RWPE2 (cell line): Measurements from ENCODE around the gene CMA1.
"Not testable (repeated sequence)": the region's sequence is repeated elsewhere in the genome, so short reads cannot be mapped to it uniquely, and the experiment has no call there.

Experiments
- ATAC-seq: fragments of 200-7000 bp; cut with Tn5 transposase; 3 replicates; pipeline ENCODE4 v1.9.1; 2021; ENCODE audit warnings: low read depth
- DNase-seq: peaks from one replicate; pipeline ENCODE4 v3.0.0-alpha.2; 2020; ENCODE audit warnings: low spot score
- H3K27ac ChIP-seq: fragments of 450-650 bp; 2 replicates; pipeline ENCODE4 v1.5.1; 2017; ENCODE audit warnings: mild to moderate bottlenecking; ENCODE audit not compliant: poor library complexity, severe bottlenecking
- H3K27me3 ChIP-seq: fragments of 250-450 bp; sonication (Bioruptor Pico); 2 replicates; pipeline ENCODE4 v1.5.1; 2021; ENCODE audit warnings: mild to moderate bottlenecking, moderate library complexity; ENCODE audit not compliant: insufficient read depth, poor library complexity, severe bottlenecking
- H3K36me3 ChIP-seq: fragments of 250-450 bp; sonication (Bioruptor Pico); 2 replicates; pipeline ENCODE4 v1.5.1; 2020; ENCODE audit warnings: low read depth, mild to moderate bottlenecking, moderate library complexity
- H3K4me1 ChIP-seq: fragments of 250-450 bp; sonication (Bioruptor Pico); 2 replicates; pipeline ENCODE4 v1.5.1; 2021; ENCODE audit warnings: mild to moderate bottlenecking, moderate library complexity; ENCODE audit not compliant: insufficient read depth, poor library complexity, severe bottlenecking
- H3K4me3 ChIP-seq: fragments of 250-450 bp; sonication (Bioruptor Pico); 2 replicates; pipeline ENCODE4 v1.5.1; 2021; ENCODE audit warnings: mild to moderate bottlenecking, moderate library complexity; ENCODE audit not compliant: severe bottlenecking
- H3K9me3 ChIP-seq: fragments of 250-450 bp; sonication (Bioruptor Pico); 2 replicates; pipeline ENCODE4 v1.5.1; 2021; ENCODE audit warnings: mild to moderate bottlenecking, moderate library complexity; ENCODE audit not compliant: severe bottlenecking
- CTCF ChIP-seq: fragments of 450-650 bp; IDR thresholded peaks from one replicate; pipeline ENCODE4 v1.5.1; 2017; ENCODE audit warnings: mild to moderate bottlenecking, moderate library complexity; ENCODE audit not compliant: poor library complexity, severe bottlenecking

Gene CMA1

GRCh38 chr14:24481622-24482324, 26.3 kb downstream of the CMA1 start:
- no peaks in the 10 kb centered on the region for H3K4me1 ChIP-seq
- H3K36me3 ChIP-seq = no peaks in the 10 kb centered on the region
- no peaks in the 10 kb centered on the region for H3K27me3 ChIP-seq
- no peak overlapping the region for H3K27ac ChIP-seq
- peak; percentile 90 for TF ChIP-seq CTCF
- no peak overlapping the region for H3K4me3 ChIP-seq
- ATAC-seq = peak; percentile 81
- DNase-seq = no peak
- H3K9me3 ChIP-seq = no peaks in the 10 kb centered on the region

- not testable (repeated sequence) for H3K27ac ChIP-seq, H3K4me1 ChIP-seq, DNase-seq, ATAC-seq, H3K4me3 ChIP-seq, H3K9me3 ChIP-seq, H3K27me3 ChIP-seq, H3K36me3 ChIP-seq
Measured at GRCh38 chr14:24479999-24480398, 28.1 kb downstream of the CMA1 start.

GRCh38 chr14:24475261-24475660, 32.8 kb downstream of the CMA1 start:
- Histone ChIP-seq H3K4me1 (no peaks in the 10 kb centered on the region), H3K36me3 (no peaks in the 10 kb centered on the region), H3K9me3 (no peaks in the 10 kb centered on the region), H3K27me3 (no peaks in the 10 kb centered on the region), H3K27ac (no peak overlapping the region), H3K4me3 (no peak overlapping the region)
- TF ChIP-seq CTCF = no peak
- ATAC-seq (no peak), DNase-seq (no peak)

- ATAC-seq (no peak), DNase-seq (no peak)
- Histone ChIP-seq H3K27ac (no peak overlapping the region), H3K27me3 (no peaks in the 10 kb centered on the region), H3K4me1 (no peaks in the 10 kb centered on the region), H3K9me3 (no peaks in the 10 kb centered on the region), H3K4me3 (no peak overlapping the region), H3K36me3 (no peaks in the 10 kb centered on the region)
- TF ChIP-seq CTCF = no peak
Measured at GRCh38 chr14:24473211-24473610, 34.9 kb downstream of the CMA1 start.

GRCh38 chr14:24470450-24470849, 37.6 kb downstream of the CMA1 start:
- not testable (repeated sequence) for H3K27me3 ChIP-seq

GRCh38 chr14:24465805-24466204, 42.3 kb downstream of the CMA1 start:
- Histone ChIP-seq H3K27me3 (no peaks in the 10 kb centered on the region), H3K4me3 (no peak overlapping the region), H3K9me3 (no peaks in the 10 kb centered on the region), H3K36me3 (no peaks in the 10 kb centered on the region), H3K4me1 (no peaks in the 10 kb centered on the region), H3K27ac (no peak overlapping the region)
- TF ChIP-seq CTCF = no peak
- no peak for DNase-seq
- no peak for ATAC-seq

More at GRCh38 chr14:24470450-24470849, 37.6 kb downstream of the CMA1 start:
- H3K9me3 ChIP-seq, ATAC-seq, H3K4me3 ChIP-seq, H3K36me3 ChIP-seq, DNase-seq, H3K27ac ChIP-seq, H3K4me1 ChIP-seq: not testable (repeated sequence)
